Ectodermal cell (in vitro differentiated cells): Measurements from ENCODE around the gene ZNF25.
"Not testable (repeated sequence)": the region's sequence is repeated elsewhere in the genome, so short reads cannot be mapped to it uniquely, and the experiment has no call there.

Experiments used
- H3K27ac ChIP-seq: 2 replicates; pipeline ENCODE4 v1.7.0; 2013; ENCODE audit warnings: mild to moderate bottlenecking, low read depth, low read length; ENCODE audit not compliant: insufficient read depth, poor library complexity, severe bottlenecking
- H3K27me3 ChIP-seq: 2 replicates; pipeline ENCODE4 v1.7.0; 2013; ENCODE audit warnings: mild to moderate bottlenecking, low read length; ENCODE audit not compliant: insufficient read depth, control insufficient read depth, poor library complexity, severe bottlenecking
- H3K36me3 ChIP-seq: one replicate; pipeline ENCODE4 v1.7.0; 2013; ENCODE audit warnings: low read length; ENCODE audit not compliant: control insufficient read depth, insufficient read depth
- H3K4me1 ChIP-seq: one replicate; pipeline ENCODE4 v1.7.0; 2013; ENCODE audit warnings: low read length; ENCODE audit not compliant: control insufficient read depth, insufficient read depth
- H3K4me3 ChIP-seq: 2 replicates; pipeline ENCODE4 v1.7.0; 2013; ENCODE audit warnings: low read depth, low read length, control low read depth; ENCODE audit not compliant: insufficient read depth
- H3K9me3 ChIP-seq: 2 replicates; pipeline ENCODE4 v1.7.0; 2013; ENCODE audit warnings: mild to moderate bottlenecking, low read length, moderate library complexity; ENCODE audit not compliant: control insufficient read depth
- WGBS, 2 experiments: methylation state at CpG; one replicate each; pipeline ENCODE4 v1.1.7; 2013; ENCODE audit warnings: missing lambda C conversion rate in 2 of 2; 5-methylcytosine and 5-hydroxymethylcytosine counted together

ZNF25 gene

DNA sequence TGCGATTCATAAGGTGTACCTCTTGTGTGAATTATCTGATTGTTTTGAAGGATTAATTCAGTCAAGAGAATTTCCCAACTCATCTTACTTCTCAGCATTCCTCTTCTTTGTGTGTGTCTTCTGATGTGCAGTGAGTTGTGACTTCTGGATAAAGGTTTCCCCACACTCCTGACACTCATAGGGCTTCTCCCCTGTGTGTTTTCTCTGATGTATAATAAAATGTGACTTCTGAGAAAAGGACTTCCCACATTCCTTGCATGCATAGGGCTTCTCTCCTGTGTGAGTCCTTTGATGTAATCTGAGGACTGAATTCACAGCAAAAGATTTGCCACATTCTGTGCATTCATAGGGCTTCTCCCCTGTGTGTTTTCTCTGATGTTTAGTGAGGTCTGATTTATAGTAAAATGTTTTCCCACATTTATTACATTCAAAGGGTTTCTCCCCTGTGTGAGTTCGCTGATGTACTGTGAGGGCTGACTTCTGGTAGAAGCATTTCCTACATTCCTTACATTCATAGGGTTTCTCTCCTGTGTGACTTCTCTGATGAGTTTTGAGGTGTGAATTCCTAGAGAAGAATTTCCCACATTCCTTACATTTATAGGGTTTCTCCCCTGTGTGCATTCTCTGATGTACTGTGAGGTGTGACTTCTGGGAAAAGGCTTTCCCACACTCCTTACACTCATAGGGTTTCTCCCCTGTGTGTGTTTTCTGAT, 24.2 kb downstream of the ZNF25 start:
- Histone ChIP-seq H3K27me3 (no peaks in the 10 kb centered on the region), H3K4me1 (no peaks in the 10 kb centered on the region), H3K27ac (no peak overlapping the region), H3K36me3 (peaks cover 26% of the 10 kb centered on the region), H3K4me3 (no peak overlapping the region), H3K9me3 (peaks cover 6% of the 10 kb centered on the region)
- WGBS, 2 experiments, result 94 to 100% methylated on average over 1 to 2 of the region's 2 CpGs

DNA sequence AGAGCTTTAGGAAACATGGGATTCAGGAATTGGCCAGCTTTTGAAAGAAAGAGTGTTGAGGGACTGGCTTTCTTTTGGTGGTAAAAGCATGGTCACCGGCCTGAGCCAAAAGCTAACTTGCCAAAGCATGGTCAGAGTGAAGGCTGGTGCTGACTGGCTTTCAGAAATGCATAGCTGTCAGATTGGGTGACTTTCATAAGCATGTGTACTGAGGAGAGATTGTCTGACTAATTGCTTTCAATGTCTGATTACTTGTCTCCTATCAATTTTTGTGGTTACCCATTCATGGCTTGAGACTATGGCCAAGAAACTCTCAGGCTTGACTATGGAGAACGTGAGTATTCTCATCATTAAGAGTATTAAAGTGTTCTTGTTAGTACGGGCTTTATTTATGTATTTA, 28.2 kb downstream of the ZNF25 start:
- Histone ChIP-seq H3K4me3 (no peak overlapping the region), H3K27ac (no peak overlapping the region), H3K4me1 (no peaks in the 10 kb centered on the region), H3K9me3 (peaks cover 5% of the 10 kb centered on the region), H3K36me3 (peaks cover 16% of the 10 kb centered on the region), H3K27me3 (no peaks in the 10 kb centered on the region)
- 78 to 83% methylated on average over 3 of the region's 3 CpGs for WGBS, 2 experiments

DNA sequence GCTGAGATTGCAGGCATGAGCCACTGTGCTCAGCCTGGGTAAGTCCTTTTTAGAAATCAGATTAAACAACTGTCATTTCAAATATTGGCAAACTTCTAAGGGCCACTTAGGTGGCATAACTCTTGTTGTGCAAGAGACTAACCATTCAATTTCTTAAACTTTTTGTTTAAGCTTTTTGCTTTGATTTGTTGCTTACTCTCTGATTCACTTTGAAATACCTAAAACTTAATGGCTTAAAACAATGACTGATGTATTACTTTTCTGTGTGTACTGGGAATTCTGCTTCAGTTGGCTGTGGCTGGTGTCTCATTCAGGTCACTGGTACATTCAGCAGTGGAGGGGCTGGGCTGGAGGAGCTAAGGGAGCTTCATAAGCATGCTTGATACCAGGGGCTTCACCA, 28.9 kb downstream of the ZNF25 start:
- Histone ChIP-seq H3K4me3 (no peak overlapping the region), H3K4me1 (no peaks in the 10 kb centered on the region), H3K9me3 (peaks cover 5% of the 10 kb centered on the region), H3K27me3 (no peaks in the 10 kb centered on the region), H3K36me3 (peaks cover 9% of the 10 kb centered on the region), H3K27ac (no peak overlapping the region)

DNA sequence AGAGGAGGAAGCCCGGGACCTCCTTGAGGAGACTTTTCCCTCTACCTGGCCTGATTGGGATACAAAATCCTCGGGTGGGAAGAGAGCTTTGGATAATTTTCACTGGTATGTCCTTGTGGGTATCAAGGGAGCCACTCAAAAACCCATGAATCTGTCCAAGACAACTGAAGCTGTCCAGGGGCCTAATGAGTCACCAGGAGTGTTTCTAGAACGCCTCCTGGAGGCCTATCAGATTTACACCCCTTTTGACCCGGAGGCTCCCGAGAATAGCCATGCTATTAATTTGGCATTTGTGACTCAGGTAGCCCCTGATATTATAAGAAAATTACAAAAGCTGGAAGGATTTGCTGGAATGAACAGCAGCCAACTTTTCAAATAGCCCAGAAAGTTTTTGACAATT, 38.6 kb downstream of the ZNF25 start:
- 76 to 78% methylated on average over 5 of the region's 5 CpGs for WGBS, 2 experiments
- no peak overlapping the region for H3K27ac ChIP-seq
- H3K36me3 ChIP-seq, result no peaks in the 10 kb centered on the region
- peaks cover 19% of the 10 kb centered on the region for H3K9me3 ChIP-seq
- H3K4me1 ChIP-seq, result no peaks in the 10 kb centered on the region
- H3K27me3 ChIP-seq, result no peaks in the 10 kb centered on the region
- no peak overlapping the region for H3K4me3 ChIP-seq

DNA sequence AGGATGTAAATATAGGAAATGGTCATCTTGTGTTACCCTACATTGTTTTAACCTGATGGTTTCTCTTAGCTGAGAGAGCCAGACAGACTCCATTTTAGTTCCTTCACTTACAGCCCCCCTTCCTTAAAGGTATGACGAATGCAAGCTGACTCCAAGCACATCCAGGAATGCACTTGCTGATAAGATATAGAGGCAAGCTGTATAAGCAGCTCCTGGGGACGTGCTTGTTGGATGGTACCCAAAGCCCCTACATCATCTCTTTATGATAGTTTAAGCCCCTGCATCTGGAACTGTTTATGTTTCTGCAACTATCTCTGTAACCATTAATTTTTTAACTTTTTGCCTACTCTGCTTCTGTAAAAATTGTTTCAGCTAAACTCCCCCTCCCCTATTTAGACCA, 41.7 kb downstream of the ZNF25 start:
- H3K27me3 ChIP-seq, result no peaks in the 10 kb centered on the region
- H3K9me3 ChIP-seq, result peaks cover 14% of the 10 kb centered on the region
- 66 to 67% methylated on average over 2 of the region's 2 CpGs for WGBS, 2 experiments
- no peaks in the 10 kb centered on the region for H3K4me1 ChIP-seq
- H3K27ac ChIP-seq, result no peak overlapping the region
- H3K4me3 ChIP-seq, result no peak overlapping the region
- no peaks in the 10 kb centered on the region for H3K36me3 ChIP-seq

DNA sequence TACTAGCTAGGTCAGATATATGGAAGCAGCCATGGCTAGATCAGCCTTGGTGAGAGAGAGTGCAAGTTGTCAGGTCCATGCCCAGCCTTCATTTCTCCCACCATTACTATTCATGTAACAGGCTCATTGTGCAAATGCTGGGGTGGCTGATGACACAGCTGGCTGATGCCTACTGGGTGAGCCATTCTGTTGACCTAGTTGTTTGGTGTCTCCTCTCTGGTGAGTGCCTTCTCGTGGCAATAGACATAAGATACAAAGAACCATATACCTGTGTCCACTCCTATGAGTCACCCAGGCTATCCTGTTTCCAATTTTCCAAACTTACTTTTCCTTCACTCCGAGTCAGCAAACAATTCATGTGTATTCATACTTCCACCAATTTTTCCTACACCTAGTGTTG, 46.0 kb downstream of the ZNF25 start:
- Histone ChIP-seq H3K9me3 (peaks cover 11% of the 10 kb centered on the region), H3K4me1 (no peaks in the 10 kb centered on the region), H3K27ac (no peak overlapping the region), H3K36me3 (no peaks in the 10 kb centered on the region), H3K27me3 (no peaks in the 10 kb centered on the region), H3K4me3 (no peak overlapping the region)
- 52 to 60% methylated on average over 2 of the region's 2 CpGs for WGBS, 2 experiments

DNA sequence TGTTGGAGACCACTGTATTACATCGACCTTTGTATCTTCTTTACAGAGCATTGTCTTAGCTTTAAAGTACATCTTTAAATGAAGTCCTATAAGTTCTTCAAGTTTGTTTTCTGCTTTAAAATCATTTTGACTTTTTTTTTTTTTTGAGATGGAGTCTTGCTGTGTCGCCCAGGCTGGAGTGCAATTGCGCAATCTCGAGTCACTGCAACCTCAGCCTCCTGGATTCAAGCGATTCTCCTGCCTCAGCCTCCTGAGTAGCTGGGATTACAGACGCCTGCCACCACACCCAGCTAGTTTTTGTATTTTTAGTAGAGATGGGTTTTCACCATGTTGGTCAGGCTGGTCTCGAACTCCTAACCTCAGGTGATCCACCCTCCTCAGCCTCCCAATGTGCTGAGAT, 68.3 kb downstream of the ZNF25 start:
- not testable (repeated sequence) for H3K4me1 ChIP-seq, H3K27ac ChIP-seq, H3K27me3 ChIP-seq, H3K4me3 ChIP-seq, H3K9me3 ChIP-seq, H3K36me3 ChIP-seq
- WGBS, 2 experiments, result 81% methylated on average over 7 of the region's 7 CpGs

DNA sequence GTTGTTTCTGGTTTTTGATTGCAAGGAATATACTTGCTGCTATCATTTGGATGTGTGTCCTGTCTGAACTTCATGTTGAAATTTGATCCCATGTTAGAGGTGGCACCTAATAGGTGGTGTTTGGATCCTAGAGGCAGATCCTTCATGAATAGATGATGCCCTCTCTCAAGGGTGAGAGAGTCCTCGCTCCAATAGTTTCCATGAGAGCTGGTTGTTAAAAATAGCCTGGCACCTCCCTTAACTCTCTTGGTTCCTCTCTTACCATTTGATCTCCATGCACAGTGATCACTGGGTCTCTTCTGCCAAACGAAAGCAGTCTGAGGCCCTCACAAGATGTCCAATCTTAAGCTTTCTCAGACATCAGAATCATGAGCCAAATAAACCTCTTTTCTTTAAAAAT, 70.1 kb downstream of the ZNF25 start:
- Histone ChIP-seq H3K36me3 (no peaks in the 10 kb centered on the region), H3K27me3 (no peaks in the 10 kb centered on the region), H3K27ac (no peak overlapping the region), H3K4me3 (no peak overlapping the region), H3K9me3 (peaks cover 4% of the 10 kb centered on the region), H3K4me1 (no peaks in the 10 kb centered on the region)
- WGBS, 2 experiments, result 41 to 56% methylated on average over 2 of the region's 2 CpGs
